OCI-LY1 (cell line): ENCODE data around the gene APCDD1.
"Not testable (repeated sequence)": the region's sequence is repeated elsewhere in the genome, so short reads cannot be mapped to it uniquely, and the experiment has no call there.

Experiments used
- EZH2 ChIP-seq: fragments of 200-600 bp; sonication (generic), shearing (Covaris generic); IDR thresholded peaks from 2 replicates; pipeline ENCODE4 v1.8.0; 2017; ENCODE audit warnings: borderline replicate concordance, mixed run types, mild to moderate bottlenecking, antibody characterized with exemption, low read length, moderate library complexity, mixed read lengths
- TF ChIP-seq, protein P1 (sequence below): fragments of 200-600 bp; sonication (generic), shearing (Covaris generic); IDR thresholded peaks from 2 replicates; pipeline ENCODE4 v1.5.1; 2017; ENCODE audit warnings: mild to moderate bottlenecking, antibody characterized with exemption, low read length, moderate library complexity, mixed read lengths

DNA sequence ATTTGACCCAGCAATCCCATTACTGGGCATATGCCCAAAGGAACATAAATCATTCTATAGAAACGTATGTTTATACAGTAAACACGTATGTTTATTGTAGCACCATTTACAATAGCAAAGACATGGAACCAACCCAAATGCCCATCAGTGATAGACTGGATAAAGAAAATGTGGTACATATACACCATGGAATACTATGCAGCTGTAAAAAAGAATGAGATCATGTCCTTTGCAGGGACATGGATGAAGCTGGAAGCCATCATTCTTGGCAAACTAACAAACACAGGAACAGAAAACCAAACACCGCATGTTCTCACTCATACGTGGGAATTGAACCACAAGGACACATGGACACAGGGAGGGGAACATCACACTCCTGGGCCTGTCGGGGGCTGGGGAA lies 84.7 kb downstream of the APCDD1 start:
- TF ChIP-seq, protein P1, sequence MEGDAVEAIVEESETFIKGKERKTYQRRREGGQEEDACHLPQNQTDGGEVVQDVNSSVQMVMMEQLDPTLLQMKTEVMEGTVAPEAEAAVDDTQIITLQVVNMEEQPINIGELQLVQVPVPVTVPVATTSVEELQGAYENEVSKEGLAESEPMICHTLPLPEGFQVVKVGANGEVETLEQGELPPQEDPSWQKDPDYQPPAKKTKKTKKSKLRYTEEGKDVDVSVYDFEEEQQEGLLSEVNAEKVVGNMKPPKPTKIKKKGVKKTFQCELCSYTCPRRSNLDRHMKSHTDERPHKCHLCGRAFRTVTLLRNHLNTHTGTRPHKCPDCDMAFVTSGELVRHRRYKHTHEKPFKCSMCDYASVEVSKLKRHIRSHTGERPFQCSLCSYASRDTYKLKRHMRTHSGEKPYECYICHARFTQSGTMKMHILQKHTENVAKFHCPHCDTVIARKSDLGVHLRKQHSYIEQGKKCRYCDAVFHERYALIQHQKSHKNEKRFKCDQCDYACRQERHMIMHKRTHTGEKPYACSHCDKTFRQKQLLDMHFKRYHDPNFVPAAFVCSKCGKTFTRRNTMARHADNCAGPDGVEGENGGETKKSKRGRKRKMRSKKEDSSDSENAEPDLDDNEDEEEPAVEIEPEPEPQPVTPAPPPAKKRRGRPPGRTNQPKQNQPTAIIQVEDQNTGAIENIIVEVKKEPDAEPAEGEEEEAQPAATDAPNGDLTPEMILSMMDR = not testable (repeated sequence)
- TF ChIP-seq EZH2 = not testable (repeated sequence)
